Keratinocyte (primary cell): Measurements from ENCODE around the gene BARX2. TPM values are rescaled to one million over a fixed set of nuclear protein-coding genes. Genes with fewer than 3 reads are reported as not detected.

Source experiments
- DNase-seq: peaks from one replicate; pipeline ENCODE4 v3.0.0-alpha.2; 2011; ENCODE audit warnings: low read depth, missing footprints, low spot score
- FAIRE-seq: peaks from 2 replicates; lab custom pipeline; 2011; peaks lifted over from hg19 to GRCh38; lab: Jason Lieb, UNC
- H2AFZ ChIP-seq: 2 replicates; pipeline ENCODE4 v1.6.0; 2012; ENCODE audit warnings: low read length, control low read depth, inconsistent platforms; ENCODE audit not compliant: control insufficient read depth
- H3K27ac ChIP-seq: 2 replicates; pipeline ENCODE4 v1.5.1; 2011; ENCODE audit warnings: low read length; ENCODE audit not compliant: control insufficient read depth, insufficient read depth
- H3K27me3 ChIP-seq: 3 replicates; pipeline ENCODE4 v1.6.0; 2011; ENCODE audit warnings: low read length; ENCODE audit not compliant: control insufficient read depth, insufficient read depth; ENCODE audit errors: extremely low read depth
- H3K36me3 ChIP-seq, 2 experiments: 2 replicates in 1 of 2; 3 replicates in 1 of 2; pipeline ENCODE4 v1.5.1; 2011; ENCODE audit warnings: low read length in 2 of 2, mild to moderate bottlenecking in 1 of 2; ENCODE audit not compliant: control insufficient read depth in 2 of 2, insufficient read depth in 2 of 2; ENCODE audit errors: extremely low read depth in 1 of 2
- H3K4me1 ChIP-seq: 3 replicates; pipeline ENCODE4 v1.5.1; 2011; ENCODE audit warnings: low read length; ENCODE audit not compliant: control insufficient read depth, insufficient read depth; ENCODE audit errors: extremely low read depth
- H3K4me2 ChIP-seq: 3 replicates; pipeline ENCODE4 v1.6.0; 2011; ENCODE audit warnings: low read depth, low read length; ENCODE audit not compliant: control insufficient read depth, insufficient read depth; ENCODE audit errors: extremely low read depth
- H3K4me3 ChIP-seq, 3 experiments: fragments of 200-600 bp in 1 of 3; sonication (generic) in 1 of 3; 2 replicates in 2 of 3; 3 replicates in 1 of 3; pipeline ENCODE4 v1.5.1; 2011 to 2016; ENCODE audit warnings: low read length in 3 of 3, mild to moderate bottlenecking in 3 of 3, control low read depth in 2 of 3, inconsistent platforms in 1 of 3, low read depth in 1 of 3, mixed read lengths in 1 of 3, mixed run types in 1 of 3, moderate library complexity in 1 of 3; ENCODE audit not compliant: control insufficient read depth in 2 of 3, insufficient read depth in 2 of 3; ENCODE audit errors: extremely low read depth in 1 of 3
- H3K79me2 ChIP-seq: 2 replicates; pipeline ENCODE4 v1.6.0; 2012; ENCODE audit warnings: low read length; ENCODE audit not compliant: control insufficient read depth, insufficient read depth
- H3K9ac ChIP-seq: 3 replicates; pipeline ENCODE4 v1.6.0; 2011; ENCODE audit warnings: low read length; ENCODE audit not compliant: control insufficient read depth, insufficient read depth; ENCODE audit errors: extremely low read depth
- H3K9me1 ChIP-seq: 3 replicates; pipeline ENCODE4 v1.6.0; 2011; ENCODE audit warnings: low read length; ENCODE audit not compliant: control insufficient read depth, insufficient read depth; ENCODE audit errors: extremely low read depth
- H3K9me3 ChIP-seq: 2 replicates; pipeline ENCODE4 v1.5.1; 2012; ENCODE audit warnings: low read depth, low read length; ENCODE audit not compliant: control insufficient read depth
- H4K20me1 ChIP-seq: 3 replicates; pipeline ENCODE4 v1.6.0; 2011; ENCODE audit warnings: low read length; ENCODE audit not compliant: control insufficient read depth, insufficient read depth; ENCODE audit errors: extremely low read depth
- EZH2 ChIP-seq: IDR thresholded peaks from one replicate; pipeline ENCODE4 v1.6.1; 2012; ENCODE audit warnings: inconsistent platforms, mild to moderate bottlenecking, low read length, moderate library complexity
- dilution Hi-C: fragments of 300-500 bp; cut with MboI; formaldehyde crosslinking; loops from one replicate; pipeline ENCODE4 v1.7.0; 2020; ENCODE audit warnings: low sequenced_read_pairs; ENCODE audit not compliant: extremely low pct_ligation_motif_present
- polyA plus RNA-seq, 5 experiments: library from polyadenylated mRNA; depleted of rRNA in 3 of 5; stranded (reverse) in 3 of 5; stranded (forward) in 1 of 5; unstranded in 1 of 5; fragments of >200 nt; gene quantifications; 1 replicate in 1 of 5; 2 replicates in 3 of 5; 3 replicates in 1 of 5; pipeline versions ENCODE4 v1.2.1 to v1.2.3, GENCODE V29; 2011 to 2012; ENCODE audit warnings: missing spikeins in 2 of 5, low read depth in 1 of 5, low replicate concordance in 1 of 5
- TF ChIP-seq, protein P1 (sequence below), 3 experiments: IDR thresholded peaks in 1 of 3; conservative IDR thresholded peaks in 1 of 3; optimal IDR thresholded peaks in 1 of 3; 2 replicates in 2 of 3; 3 replicates in 1 of 3; pipeline versions ENCODE3 to v1.5.1; 2011; ENCODE audit warnings: low read length in 3 of 3, mild to moderate bottlenecking in 3 of 3, moderate library complexity in 2 of 3, control low read depth in 1 of 3, inconsistent platforms in 1 of 3; ENCODE audit not compliant: insufficient read depth in 2 of 3; ENCODE audit errors: extremely low read depth in 1 of 3

Gene BARX2
- polyA plus RNA-seq, 1 donor (not counting 4 experiments of a cell fraction or from before 2014, with no cell fraction given), result 0.87 TPM

DNA sequence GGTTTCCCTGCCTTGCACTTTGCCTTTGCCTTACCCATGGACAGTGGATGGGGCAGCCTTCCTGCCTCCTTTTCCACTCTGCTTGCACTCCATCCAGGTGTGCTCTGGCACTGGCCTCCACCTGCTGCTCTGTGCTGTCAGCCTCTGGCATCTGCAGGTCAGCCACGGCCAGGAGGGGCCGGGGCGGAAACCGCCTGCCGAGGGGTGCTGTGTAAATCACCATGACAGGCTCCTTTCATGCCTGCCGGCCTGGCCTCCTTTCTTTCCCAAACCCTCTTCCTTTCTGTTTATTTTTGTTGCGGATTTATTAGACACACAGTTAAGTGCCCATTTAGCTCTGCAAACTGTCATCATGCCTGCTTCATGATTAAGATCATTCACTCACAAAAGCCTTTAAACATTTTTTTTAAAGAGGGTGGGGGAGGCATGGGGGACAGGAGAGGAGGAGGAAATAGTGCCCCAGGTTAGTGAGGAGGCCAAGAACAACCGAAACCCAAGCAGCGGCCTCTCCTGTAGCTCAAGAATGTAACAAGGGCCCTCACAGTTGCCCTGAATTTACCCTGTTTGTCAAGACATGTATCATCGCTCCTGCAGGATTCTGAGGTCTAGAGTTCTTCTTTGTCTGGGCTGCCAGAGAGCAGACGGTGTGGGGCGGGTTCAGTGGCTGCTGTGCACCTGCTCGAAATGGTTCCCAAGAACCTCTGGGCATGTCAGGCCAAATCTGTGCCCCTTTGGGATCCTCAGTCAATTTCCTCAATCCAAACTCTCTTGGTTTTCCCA, 83.3 kb downstream of the BARX2 start:
- no peaks in the 10 kb centered on the region for H3K9me1 ChIP-seq
- H3K9ac ChIP-seq, result peak overlapping the region; percentile 19
- DNase-seq, result no peak
- no peaks in the 10 kb centered on the region for H3K79me2 ChIP-seq
- no peaks in the 10 kb centered on the region for H4K20me1 ChIP-seq
- peak overlapping the region; percentile 53 for H3K27ac ChIP-seq
- FAIRE-seq, result no peak
- H3K4me2 ChIP-seq, result peak overlapping the region; percentile 51
- no peaks in the 10 kb centered on the region for H3K27me3 ChIP-seq
- H3K4me1 ChIP-seq, result peaks cover 15% of the 10 kb centered on the region
- no peak for TF ChIP-seq EZH2
- TF ChIP-seq, protein P1, sequence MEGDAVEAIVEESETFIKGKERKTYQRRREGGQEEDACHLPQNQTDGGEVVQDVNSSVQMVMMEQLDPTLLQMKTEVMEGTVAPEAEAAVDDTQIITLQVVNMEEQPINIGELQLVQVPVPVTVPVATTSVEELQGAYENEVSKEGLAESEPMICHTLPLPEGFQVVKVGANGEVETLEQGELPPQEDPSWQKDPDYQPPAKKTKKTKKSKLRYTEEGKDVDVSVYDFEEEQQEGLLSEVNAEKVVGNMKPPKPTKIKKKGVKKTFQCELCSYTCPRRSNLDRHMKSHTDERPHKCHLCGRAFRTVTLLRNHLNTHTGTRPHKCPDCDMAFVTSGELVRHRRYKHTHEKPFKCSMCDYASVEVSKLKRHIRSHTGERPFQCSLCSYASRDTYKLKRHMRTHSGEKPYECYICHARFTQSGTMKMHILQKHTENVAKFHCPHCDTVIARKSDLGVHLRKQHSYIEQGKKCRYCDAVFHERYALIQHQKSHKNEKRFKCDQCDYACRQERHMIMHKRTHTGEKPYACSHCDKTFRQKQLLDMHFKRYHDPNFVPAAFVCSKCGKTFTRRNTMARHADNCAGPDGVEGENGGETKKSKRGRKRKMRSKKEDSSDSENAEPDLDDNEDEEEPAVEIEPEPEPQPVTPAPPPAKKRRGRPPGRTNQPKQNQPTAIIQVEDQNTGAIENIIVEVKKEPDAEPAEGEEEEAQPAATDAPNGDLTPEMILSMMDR (optimal IDR thresholded peaks at IDR 0.05 in 1 of 3, IDR thresholded peaks at IDR 0.05 in 1 of 3, conservative IDR thresholded peaks at IDR 0.05 in 1 of 3; ENCODE audit: extremely low read depth in 1 of 3, insufficient read depth in 2 of 3, low read length in 3 of 3), result no peak
- no peaks in the 10 kb centered on the region for H3K36me3 ChIP-seq
- H2AFZ ChIP-seq, result peak overlapping the region; percentile 47
- no peaks in the 10 kb centered on the region for H3K9me3 ChIP-seq
- dilution Hi-C loops, result no loop called here
- no peak overlapping the region for H3K4me3 ChIP-seq

DNA sequence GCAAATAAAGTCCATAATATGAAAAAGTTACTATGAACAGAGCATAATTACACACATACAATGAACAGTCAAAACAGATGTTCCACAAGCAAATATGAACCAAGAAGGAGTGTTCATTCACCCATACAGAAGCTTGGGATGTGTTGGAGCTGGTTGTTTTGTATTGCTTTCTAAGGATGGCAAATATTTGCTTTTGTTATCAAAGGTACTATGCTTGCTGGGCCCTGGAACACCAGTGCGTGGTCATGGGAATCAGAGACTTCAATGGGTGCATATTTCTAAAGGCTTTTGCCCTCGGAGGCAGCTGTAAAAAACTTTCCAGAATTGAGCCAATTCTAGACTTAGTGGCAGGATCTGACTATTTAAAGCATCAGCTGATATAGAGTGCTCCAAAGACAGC, 85.1 kb downstream of the BARX2 start:
- Histone ChIP-seq H3K4me1 (peaks cover 15% of the 10 kb centered on the region), H3K4me2 (no peak overlapping the region), H4K20me1 (no peaks in the 10 kb centered on the region), H3K27me3 (no peaks in the 10 kb centered on the region), H3K36me3 (no peaks in the 10 kb centered on the region), H3K4me3 (no peak overlapping the region), H3K9ac (no peak overlapping the region), H3K9me1 (no peaks in the 10 kb centered on the region), H3K27ac (no peak overlapping the region), H2AFZ (no peak overlapping the region), H3K9me3 (no peaks in the 10 kb centered on the region), H3K79me2 (no peaks in the 10 kb centered on the region)
- DNase-seq (no peak), FAIRE-seq (no peak)
- TF ChIP-seq, protein P1 (optimal IDR thresholded peaks at IDR 0.05 in 1 of 3, IDR thresholded peaks at IDR 0.05 in 1 of 3, conservative IDR thresholded peaks at IDR 0.05 in 1 of 3; ENCODE audit: extremely low read depth in 1 of 3, insufficient read depth in 2 of 3, low read length in 3 of 3), result no peak
- TF ChIP-seq EZH2, result no peak
- dilution Hi-C loops, result no loop called here
